ENCODE measurements around the gene BAG5. TPM values are rescaled to one million over a fixed set of nuclear protein-coding genes. Genes with fewer than 3 reads are reported as not detected.

BAG5 gene
- total RNA-seq, 4 donors from 2014 or later: 29.2 to 51.2 (median 42.9) TPM

DNA sequence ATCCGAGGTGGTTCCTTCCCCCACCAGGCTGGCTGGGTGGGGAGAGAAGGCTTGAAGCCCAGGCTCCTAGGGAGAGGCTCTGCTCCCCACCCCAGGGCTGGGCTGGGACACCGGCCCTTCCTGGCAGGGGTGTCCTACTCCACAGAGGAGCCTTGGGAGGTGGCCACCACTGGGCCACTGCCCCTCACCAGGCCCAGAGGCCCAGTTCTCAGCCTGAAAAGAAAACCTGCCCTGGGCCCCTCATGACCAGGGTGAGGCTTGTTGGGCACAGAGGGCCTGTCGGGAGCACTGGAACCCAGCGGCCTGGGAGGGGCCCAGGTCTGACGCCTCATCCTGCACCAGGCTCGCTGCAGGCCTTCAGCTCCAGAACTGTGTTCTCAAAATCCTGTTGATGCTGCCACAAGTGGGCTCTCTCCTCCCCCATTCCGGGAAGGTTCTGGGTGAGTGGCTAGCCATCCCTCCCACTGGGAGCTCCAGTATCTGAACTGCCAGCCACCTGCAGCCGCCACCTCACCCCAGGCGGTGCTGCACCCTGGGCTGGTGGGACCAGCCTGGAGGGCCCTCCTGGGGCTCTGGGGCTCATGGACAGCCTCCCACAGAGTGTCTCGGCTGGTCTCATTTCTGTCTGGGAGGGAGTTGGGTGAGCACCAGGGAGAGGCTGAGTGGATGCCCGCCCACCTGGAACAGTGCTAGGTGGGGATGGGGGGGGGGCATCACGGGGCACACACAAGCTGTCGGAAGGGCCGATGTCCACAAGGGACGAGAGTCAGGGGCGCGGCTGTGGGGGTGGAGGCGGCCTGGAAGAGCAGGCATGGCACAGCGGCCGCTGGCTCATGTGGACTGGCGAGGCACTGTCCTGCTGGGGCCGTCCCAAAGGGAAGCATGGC, 11.8 kb downstream of the BAG5 start:
- ATAC-seq (ENCODE audit: low FRiP score) (no peak), DNase-seq (ENCODE audit: low spot score) (no peak)
- TF ChIP-seq, protein P1, sequence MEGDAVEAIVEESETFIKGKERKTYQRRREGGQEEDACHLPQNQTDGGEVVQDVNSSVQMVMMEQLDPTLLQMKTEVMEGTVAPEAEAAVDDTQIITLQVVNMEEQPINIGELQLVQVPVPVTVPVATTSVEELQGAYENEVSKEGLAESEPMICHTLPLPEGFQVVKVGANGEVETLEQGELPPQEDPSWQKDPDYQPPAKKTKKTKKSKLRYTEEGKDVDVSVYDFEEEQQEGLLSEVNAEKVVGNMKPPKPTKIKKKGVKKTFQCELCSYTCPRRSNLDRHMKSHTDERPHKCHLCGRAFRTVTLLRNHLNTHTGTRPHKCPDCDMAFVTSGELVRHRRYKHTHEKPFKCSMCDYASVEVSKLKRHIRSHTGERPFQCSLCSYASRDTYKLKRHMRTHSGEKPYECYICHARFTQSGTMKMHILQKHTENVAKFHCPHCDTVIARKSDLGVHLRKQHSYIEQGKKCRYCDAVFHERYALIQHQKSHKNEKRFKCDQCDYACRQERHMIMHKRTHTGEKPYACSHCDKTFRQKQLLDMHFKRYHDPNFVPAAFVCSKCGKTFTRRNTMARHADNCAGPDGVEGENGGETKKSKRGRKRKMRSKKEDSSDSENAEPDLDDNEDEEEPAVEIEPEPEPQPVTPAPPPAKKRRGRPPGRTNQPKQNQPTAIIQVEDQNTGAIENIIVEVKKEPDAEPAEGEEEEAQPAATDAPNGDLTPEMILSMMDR (IDR thresholded peaks at IDR 0.05): no peak

DNA sequence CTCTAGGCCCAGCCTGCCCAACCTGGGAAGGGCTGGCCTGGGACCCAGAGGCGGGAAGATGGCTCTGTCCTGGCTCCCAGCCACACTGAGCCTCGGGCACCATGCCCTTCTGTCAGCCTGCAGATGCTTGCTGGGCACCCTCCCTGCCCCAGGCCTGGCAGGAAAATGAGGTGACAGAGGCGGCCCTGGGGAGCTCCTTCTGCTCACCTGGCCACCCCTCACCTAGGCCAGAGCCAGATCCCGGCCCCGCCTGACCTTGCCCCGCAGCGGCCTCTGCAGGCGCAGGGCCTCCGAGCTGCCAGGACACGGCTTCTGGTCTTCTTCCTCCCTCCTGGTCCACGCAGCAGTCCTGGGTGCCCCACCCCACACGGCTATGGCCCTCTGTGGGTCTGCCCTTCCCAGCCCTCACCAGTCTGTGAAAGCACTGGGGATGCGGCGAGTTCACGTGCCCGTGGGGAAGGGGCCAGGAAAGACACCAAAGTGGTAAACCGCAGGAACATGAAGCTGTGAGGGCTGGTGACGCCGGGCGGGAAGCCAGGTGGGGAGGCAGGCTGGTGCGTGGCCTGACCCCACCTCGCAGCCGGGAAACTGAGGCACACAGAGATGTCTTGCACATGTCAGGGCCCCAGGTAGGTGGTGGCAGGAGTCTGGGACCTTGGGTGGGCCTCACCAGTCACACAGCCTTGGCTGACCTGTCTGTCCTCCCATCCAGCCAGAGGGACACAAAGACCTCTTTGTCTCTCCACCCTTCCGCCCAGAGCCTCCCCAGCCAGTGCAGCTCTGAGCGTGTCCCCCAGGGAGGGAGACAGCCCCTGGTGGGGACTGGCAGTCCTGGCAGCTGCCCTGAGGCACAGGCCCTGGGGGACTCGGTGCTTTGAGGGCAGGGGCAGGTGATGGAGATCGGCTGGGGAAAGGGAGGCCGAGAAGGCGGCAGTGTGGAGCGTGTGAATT, 12.8 kb downstream of the BAG5 start:
- ATAC-seq (ENCODE audit: low FRiP score) (no peak), DNase-seq (ENCODE audit: low spot score) (no peak)
- TF ChIP-seq, protein P1 (IDR thresholded peaks at IDR 0.05): no peak

DNA sequence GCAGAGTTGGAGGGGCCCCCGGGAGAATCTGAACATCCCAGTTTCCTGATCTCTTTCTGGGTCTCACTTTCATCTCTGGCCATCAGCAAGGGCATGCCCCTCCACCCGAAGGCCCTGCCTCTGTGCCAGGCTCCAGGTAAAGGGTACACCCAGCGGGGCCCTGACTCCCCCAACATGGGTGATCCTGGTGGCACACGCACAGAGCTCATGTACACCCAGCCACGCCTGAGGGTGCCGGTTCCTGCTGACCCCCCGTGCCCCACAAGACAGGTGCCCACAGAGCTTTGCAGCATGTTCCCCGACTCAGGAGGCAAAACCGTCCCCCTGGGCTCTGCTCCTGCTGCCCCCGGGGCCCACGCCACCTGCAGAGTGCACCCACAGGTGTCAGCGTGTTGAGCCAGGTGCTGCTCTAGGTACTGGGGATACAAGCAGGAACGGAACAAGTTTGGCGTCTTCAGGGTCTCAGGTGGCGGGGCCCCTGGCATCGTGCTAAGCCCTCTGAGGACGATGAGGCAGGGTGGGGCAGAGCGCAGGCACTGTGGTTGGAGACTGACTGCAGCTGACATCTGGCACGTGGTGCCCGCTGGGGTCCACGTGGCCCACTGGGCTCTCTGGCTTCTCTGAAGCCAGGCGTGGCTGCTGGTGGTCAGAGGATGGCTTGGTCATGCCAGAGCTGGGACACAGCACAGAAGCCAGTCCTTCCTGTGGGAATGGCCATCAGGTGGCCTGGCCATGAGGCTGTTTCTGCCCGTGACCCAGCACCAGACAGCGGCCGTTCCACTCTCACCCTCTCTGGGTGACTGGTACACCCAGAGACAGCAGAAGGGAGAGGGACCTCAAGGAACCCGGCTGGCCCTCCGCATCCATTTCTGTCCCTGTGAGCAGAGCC, 13.8 kb downstream of the BAG5 start:
- TF ChIP-seq, protein P1 (IDR thresholded peaks at IDR 0.05): no peak
- ATAC-seq (ENCODE audit: low FRiP score) (no peak), DNase-seq (ENCODE audit: low spot score) (no peak)

DNA sequence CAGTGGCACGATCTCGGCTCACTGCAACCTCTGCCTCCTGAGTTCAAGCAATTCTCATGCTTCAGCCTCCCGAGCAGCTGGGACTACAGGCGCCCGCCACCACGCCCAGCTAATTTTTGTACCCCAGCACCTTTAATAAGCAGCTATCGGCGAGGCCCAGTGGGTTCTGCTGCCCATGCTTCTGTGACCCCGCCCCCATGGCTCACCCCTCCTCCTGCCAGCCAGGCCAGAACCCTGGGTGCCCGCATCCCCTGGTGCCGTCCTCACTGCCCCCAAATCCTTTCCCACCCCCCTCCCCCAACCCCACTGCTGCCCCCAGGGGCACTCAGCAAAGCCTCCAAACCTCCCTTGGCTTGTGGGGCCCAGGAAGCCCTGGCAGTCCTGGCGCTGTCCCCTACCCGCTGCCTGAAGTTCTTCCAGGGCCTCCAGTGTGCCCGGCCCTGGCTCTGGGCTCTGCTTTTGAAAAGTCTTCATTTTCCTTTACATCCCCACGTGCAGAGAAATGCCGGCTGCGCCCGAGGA, 14.5 kb downstream of the BAG5 start:
- ATAC-seq (ENCODE audit: low FRiP score) (no peak), DNase-seq (ENCODE audit: low spot score) (no peak)
- TF ChIP-seq, protein P1 (IDR thresholded peaks at IDR 0.05): no peak

DNA sequence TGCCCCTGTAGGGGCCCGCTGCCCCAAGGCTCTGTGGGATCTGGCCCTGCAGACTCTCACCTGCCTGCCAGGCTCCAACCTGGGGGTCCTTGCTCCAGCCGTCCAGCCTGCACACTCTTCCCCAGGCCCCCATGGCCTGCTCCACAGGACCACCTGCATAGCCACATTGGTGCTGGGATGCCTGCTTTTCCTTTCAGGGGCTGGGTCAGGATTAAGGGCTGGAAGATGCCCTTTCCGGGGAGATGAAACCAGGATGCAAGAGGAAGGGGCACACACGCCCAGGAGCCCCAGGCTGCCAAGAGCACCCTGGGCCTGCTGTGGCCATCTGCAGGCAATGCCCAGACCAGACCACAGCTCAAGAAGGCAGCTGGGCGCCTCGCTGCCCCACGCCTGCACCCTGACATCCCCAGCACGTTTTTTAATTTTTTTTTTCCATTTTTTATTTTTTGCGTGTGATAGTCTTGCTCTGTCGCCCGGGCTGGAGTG, 15.0 kb downstream of the BAG5 start:
- no peak for DNase-seq (ENCODE audit: low spot score)
- TF ChIP-seq, protein P1 (IDR thresholded peaks at IDR 0.05): no peak
- ATAC-seq (ENCODE audit: low FRiP score): no peak

All from omental fat pad (tissue), 4 donors.